Measurements from ENCODE around the gene BICC1.

The BICC1 gene

GRCh38 chr10:58516119-58516518 is 3.4 kb downstream of the BICC1 start:
- DNase-seq (ENCODE audit: low read depth), result no peak
- no peak overlapping the region for H3K4me3 ChIP-seq (ENCODE audit: low read depth, low read length)
- TF ChIP-seq CTCF (IDR thresholded peaks at IDR 0.05; ENCODE audit: low read depth, low read length), result no peak
- no peak for TF ChIP-seq MAX (IDR thresholded peaks at IDR 0.05; ENCODE audit: low read depth, low read length)
- TF ChIP-seq POLR2A (IDR thresholded peaks at IDR 0.05; ENCODE audit: extremely low read depth, insufficient read length), result no peak
- no peak for TF ChIP-seq MYC (IDR thresholded peaks at IDR 0.05; ENCODE audit: low read depth, low read length)

DNA sequence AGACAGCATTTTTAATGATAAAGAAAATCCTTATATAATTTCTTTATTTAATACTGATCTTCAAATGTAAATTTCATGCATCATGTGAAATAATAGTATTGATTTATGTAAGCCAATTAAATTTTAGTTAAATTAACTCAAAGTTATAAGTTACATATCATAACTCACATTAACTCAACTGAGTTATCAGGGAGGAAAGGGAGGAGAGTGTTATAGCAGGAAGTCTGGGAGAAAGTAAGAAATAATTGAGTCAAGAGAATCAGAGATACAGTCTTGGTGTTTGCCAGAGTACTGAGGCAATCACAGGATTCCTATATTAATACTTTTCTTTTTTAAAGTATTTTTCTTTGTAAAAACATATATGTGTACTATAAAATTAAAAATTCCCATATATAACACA is 4.0 kb downstream of the BICC1 start:
- TF ChIP-seq CTCF (IDR thresholded peaks at IDR 0.05; ENCODE audit: low read depth, low read length) (no peak), MAX (IDR thresholded peaks at IDR 0.05; ENCODE audit: low read depth, low read length) (no peak), POLR2A (IDR thresholded peaks at IDR 0.05; ENCODE audit: extremely low read depth, insufficient read length) (no peak), MYC (IDR thresholded peaks at IDR 0.05; ENCODE audit: low read depth, low read length) (no peak)
- no peak overlapping the region for H3K4me3 ChIP-seq (ENCODE audit: low read depth, low read length)
- no peak for DNase-seq (ENCODE audit: low read depth)

DNA sequence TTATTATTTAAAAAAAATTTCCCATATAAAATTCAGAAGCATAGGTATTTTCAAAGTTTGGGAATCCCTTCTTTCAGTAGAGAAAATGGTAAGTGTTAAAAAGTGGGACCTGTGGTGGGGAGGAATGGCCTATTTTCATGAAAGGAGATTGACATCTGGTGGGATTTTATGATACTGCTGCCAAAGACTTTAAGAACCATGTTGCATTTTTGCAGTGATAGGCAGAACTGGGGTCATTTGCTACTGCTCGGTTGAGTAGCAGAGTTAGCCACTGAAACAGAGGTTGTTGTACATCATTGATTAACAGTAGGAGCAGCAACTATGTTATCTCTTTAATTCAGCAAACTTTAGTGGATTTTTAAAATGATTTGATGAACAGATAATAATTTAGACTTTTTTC is 4.4 kb downstream of the BICC1 start:
- no peak for DNase-seq (ENCODE audit: low read depth)
- no peak for TF ChIP-seq POLR2A (IDR thresholded peaks at IDR 0.05; ENCODE audit: extremely low read depth, insufficient read length)
- no peak for TF ChIP-seq CTCF (IDR thresholded peaks at IDR 0.05; ENCODE audit: low read depth, low read length)
- TF ChIP-seq MAX (IDR thresholded peaks at IDR 0.05; ENCODE audit: low read depth, low read length), result no peak
- TF ChIP-seq MYC (IDR thresholded peaks at IDR 0.05; ENCODE audit: low read depth, low read length), result no peak
- H3K4me3 ChIP-seq (ENCODE audit: low read depth, low read length), result no peak overlapping the region

- DNase-seq (ENCODE audit: low read depth), result no peak
- TF ChIP-seq CTCF (IDR thresholded peaks at IDR 0.05; ENCODE audit: low read depth, low read length) (no peak), MAX (IDR thresholded peaks at IDR 0.05; ENCODE audit: low read depth, low read length) (no peak), MYC (IDR thresholded peaks at IDR 0.05; ENCODE audit: low read depth, low read length) (no peak), POLR2A (IDR thresholded peaks at IDR 0.05; ENCODE audit: extremely low read depth, insufficient read length) (no peak)
These were observed 5.1 kb downstream of the BICC1 start for GRCh38 chr10:58517491-58518355.

GRCh38 chr10:58518775-58519174 is 6.1 kb downstream of the BICC1 start:
- H3K4me3 ChIP-seq (ENCODE audit: low read depth, low read length), result no peak overlapping the region
- no peak for TF ChIP-seq CTCF (IDR thresholded peaks at IDR 0.05; ENCODE audit: low read depth, low read length)
- TF ChIP-seq MAX (IDR thresholded peaks at IDR 0.05; ENCODE audit: low read depth, low read length), result no peak
- TF ChIP-seq MYC (IDR thresholded peaks at IDR 0.05; ENCODE audit: low read depth, low read length), result no peak
- no peak for TF ChIP-seq POLR2A (IDR thresholded peaks at IDR 0.05; ENCODE audit: extremely low read depth, insufficient read length)
- no peak for DNase-seq (ENCODE audit: low read depth)

More at GRCh38 chr10:58517491-58518355, 5.1 kb downstream of the BICC1 start:
- no peak overlapping the region for H3K4me3 ChIP-seq (ENCODE audit: low read depth, low read length)
